MM.1S (cell line): ENCODE data around the gene CRTAC1.

Experiments used
- DNase-seq: peaks from one replicate; pipeline ENCODE4 v3.0.0-alpha.2; 2015
- H2AFZ ChIP-seq: fragments of 300-600 bp; sonication (generic); 2 replicates; pipeline ENCODE4 v1.6.0; 2016; ENCODE audit warnings: antibody characterized with exemption, low read length
- H3F3A ChIP-seq: fragments of 300-600 bp; sonication (generic); 2 replicates; pipeline ENCODE4 v1.6.1; 2016; ENCODE audit warnings: mild to moderate bottlenecking, antibody characterized with exemption, low read length, moderate library complexity, mixed read lengths; ENCODE audit not compliant: insufficient read depth
- H3K27ac ChIP-seq: fragments of 300-600 bp; sonication (generic); 2 replicates; pipeline ENCODE4 v1.5.1; 2016; ENCODE audit warnings: mild to moderate bottlenecking, low read length
- H3K27me3 ChIP-seq: fragments of 300-600 bp; sonication (generic); replicated peaks from 2 replicates; pipeline ENCODE4 v1.6.0; 2016; ENCODE audit warnings: low read length; ENCODE audit not compliant: insufficient read depth
- H3K36me3 ChIP-seq: fragments of 300-600 bp; sonication (generic); replicated peaks from 2 replicates; pipeline ENCODE4 v1.6.1; 2016; ENCODE audit warnings: mild to moderate bottlenecking, low read length, mixed read lengths; ENCODE audit not compliant: insufficient read depth
- H3K4me1 ChIP-seq: fragments of 300-600 bp; sonication (generic); 2 replicates; pipeline ENCODE4 v1.6.1; 2016; ENCODE audit warnings: low read length, mixed read lengths
- H3K4me2 ChIP-seq: fragments of 300-600 bp; sonication (generic); 2 replicates; pipeline ENCODE4 v1.6.0; 2016; ENCODE audit warnings: low read depth, low read length
- H3K4me3 ChIP-seq: fragments of 300-600 bp; sonication (generic); 2 replicates; pipeline ENCODE4 v1.5.1; 2016; ENCODE audit warnings: low read length, mixed read lengths
- H3K79me2 ChIP-seq: fragments of 300-600 bp; sonication (generic); 2 replicates; pipeline ENCODE4 v1.6.1; 2016; ENCODE audit warnings: mixed run types, low read length, mixed read lengths
- H3K9ac ChIP-seq: fragments of 300-600 bp; sonication (generic); 2 replicates; pipeline ENCODE4 v1.6.1; 2016; ENCODE audit warnings: low read length, mixed read lengths
- H3K9me2 ChIP-seq: fragments of 300-600 bp; sonication (generic); replicated peaks from 2 replicates; pipeline ENCODE4 v1.6.1; 2016; ENCODE audit warnings: mild to moderate bottlenecking, low read length, mixed read lengths; ENCODE audit not compliant: insufficient read depth
- H3K9me3 ChIP-seq: fragments of 300-600 bp; sonication (generic); replicated peaks from 2 replicates; pipeline ENCODE4 v1.6.1; 2016; ENCODE audit warnings: mild to moderate bottlenecking, low read length, mixed read lengths; ENCODE audit not compliant: insufficient read depth
- H4K20me1 ChIP-seq: fragments of 300-600 bp; sonication (generic); 2 replicates; pipeline ENCODE4 v1.6.1; 2016; ENCODE audit warnings: mild to moderate bottlenecking, low read length, moderate library complexity, mixed read lengths; ENCODE audit not compliant: insufficient read depth
- EZH2 ChIP-seq: fragments of 300-600 bp; sonication (generic); optimal IDR thresholded peaks from 2 replicates; pipeline ENCODE3; 2017; ENCODE audit warnings: low read depth, mild to moderate bottlenecking, antibody characterized with exemption, low read length, mixed read lengths
- EZH2phosphoT487 ChIP-seq: fragments of 300-600 bp; sonication (generic); IDR thresholded peaks from 2 replicates; pipeline ENCODE4 v1.6.1; 2018; ENCODE audit warnings: antibody characterized with exemption, low read length
- TF ChIP-seq, protein P1 (sequence below): fragments of 300-600 bp; sonication (generic); IDR thresholded peaks from 2 replicates; pipeline ENCODE4 v1.5.1; 2016; ENCODE audit warnings: antibody characterized with exemption, low read length, mixed read lengths

Gene CRTAC1

GRCh38 chr10:98041352-98042043 lies 11.1 kb upstream of the CRTAC1 start:
- peak; percentile 60 for DNase-seq
- Histone ChIP-seq H3K4me2 (no peak overlapping the region), H3K36me3 (no peaks in the 10 kb centered on the region), H3F3A (no peaks in the 10 kb centered on the region), H3K79me2 (no peaks in the 10 kb centered on the region), H3K9me2 (no peaks in the 10 kb centered on the region), H4K20me1 (no peaks in the 10 kb centered on the region), H3K4me3 (no peak overlapping the region), H3K9me3 (no peaks in the 10 kb centered on the region), H3K4me1 (no peaks in the 10 kb centered on the region), H3K27ac (no peak overlapping the region), H3K9ac (no peak overlapping the region), H3K27me3 (peaks cover 44% of the 10 kb centered on the region), H2AFZ (no peak overlapping the region)
- no peak for TF ChIP-seq EZH2
- TF ChIP-seq, protein P1, sequence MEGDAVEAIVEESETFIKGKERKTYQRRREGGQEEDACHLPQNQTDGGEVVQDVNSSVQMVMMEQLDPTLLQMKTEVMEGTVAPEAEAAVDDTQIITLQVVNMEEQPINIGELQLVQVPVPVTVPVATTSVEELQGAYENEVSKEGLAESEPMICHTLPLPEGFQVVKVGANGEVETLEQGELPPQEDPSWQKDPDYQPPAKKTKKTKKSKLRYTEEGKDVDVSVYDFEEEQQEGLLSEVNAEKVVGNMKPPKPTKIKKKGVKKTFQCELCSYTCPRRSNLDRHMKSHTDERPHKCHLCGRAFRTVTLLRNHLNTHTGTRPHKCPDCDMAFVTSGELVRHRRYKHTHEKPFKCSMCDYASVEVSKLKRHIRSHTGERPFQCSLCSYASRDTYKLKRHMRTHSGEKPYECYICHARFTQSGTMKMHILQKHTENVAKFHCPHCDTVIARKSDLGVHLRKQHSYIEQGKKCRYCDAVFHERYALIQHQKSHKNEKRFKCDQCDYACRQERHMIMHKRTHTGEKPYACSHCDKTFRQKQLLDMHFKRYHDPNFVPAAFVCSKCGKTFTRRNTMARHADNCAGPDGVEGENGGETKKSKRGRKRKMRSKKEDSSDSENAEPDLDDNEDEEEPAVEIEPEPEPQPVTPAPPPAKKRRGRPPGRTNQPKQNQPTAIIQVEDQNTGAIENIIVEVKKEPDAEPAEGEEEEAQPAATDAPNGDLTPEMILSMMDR: peak; percentile 77

- no peaks in the 10 kb centered on the region for H3K79me2 ChIP-seq
- no peaks in the 10 kb centered on the region for H3F3A ChIP-seq
- H4K20me1 ChIP-seq: no peaks in the 10 kb centered on the region
- no peak overlapping the region for H3K4me2 ChIP-seq
- H3K27ac ChIP-seq: no peak overlapping the region
- H3K9me3 ChIP-seq: no peaks in the 10 kb centered on the region
- no peaks in the 10 kb centered on the region for H3K4me1 ChIP-seq
- no peaks in the 10 kb centered on the region for H3K9me2 ChIP-seq
- H2AFZ ChIP-seq: no peak overlapping the region
- H3K27me3 ChIP-seq: peaks cover 54% of the 10 kb centered on the region
- H3K4me3 ChIP-seq: no peak overlapping the region
- TF ChIP-seq, protein P1: no peak
- TF ChIP-seq EZH2: no peak
- TF ChIP-seq EZH2phosphoT487: no peak
- DNase-seq: no peak
- H3K9ac ChIP-seq: no peak overlapping the region
- no peaks in the 10 kb centered on the region for H3K36me3 ChIP-seq
Measured at GRCh38 chr10:98039690-98040381, 9.4 kb upstream of the CRTAC1 start.

GRCh38 chr10:98038288-98038687 lies 7.9 kb upstream of the CRTAC1 start:
- Histone ChIP-seq H3K79me2 (no peaks in the 10 kb centered on the region), H2AFZ (no peak overlapping the region), H4K20me1 (no peaks in the 10 kb centered on the region), H3K27me3 (peaks cover 48% of the 10 kb centered on the region), H3K4me1 (no peaks in the 10 kb centered on the region), H3K4me3 (no peak overlapping the region), H3K9me2 (no peaks in the 10 kb centered on the region), H3K4me2 (no peak overlapping the region), H3K9ac (no peak overlapping the region), H3K27ac (no peak overlapping the region), H3K9me3 (no peaks in the 10 kb centered on the region), H3F3A (no peaks in the 10 kb centered on the region), H3K36me3 (no peaks in the 10 kb centered on the region)
- DNase-seq: no peak
- TF ChIP-seq, protein P1: no peak
- TF ChIP-seq EZH2phosphoT487 (no peak), EZH2 (no peak)
